ENCODE results near the gene PDZRN3.

The PDZRN3 gene

GRCh38 chr3:73409138-73409763 is 215.5 kb downstream of the PDZRN3 start:
- DNase-seq, result no peak

- DNase-seq, result no peak
These were observed 216.1 kb downstream of the PDZRN3 start for GRCh38 chr3:73408634-73409033.

DNA sequence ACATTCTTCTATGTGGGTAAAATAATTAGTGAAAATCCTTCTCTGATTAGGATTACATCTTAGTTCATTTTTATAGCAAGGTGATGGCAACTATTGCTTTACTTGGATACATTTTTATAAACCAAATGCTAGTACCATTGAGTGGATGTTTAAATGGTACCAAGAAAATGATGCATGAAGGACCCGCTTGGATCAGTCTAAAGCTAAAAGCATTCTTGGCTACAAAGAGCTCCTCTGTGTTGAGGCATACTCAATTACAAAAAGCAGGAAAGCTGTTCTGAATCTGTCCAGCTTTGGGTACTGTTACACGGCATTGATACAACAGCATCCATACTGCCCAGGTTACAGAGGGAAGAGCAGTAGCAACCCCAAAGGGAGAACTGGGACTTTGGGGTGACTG is 217.2 kb downstream of the PDZRN3 start:
- no peak for DNase-seq

- DNase-seq, result no peak
These were observed 218.9 kb downstream of the PDZRN3 start for GRCh38 chr3:73405853-73406252.

DNA sequence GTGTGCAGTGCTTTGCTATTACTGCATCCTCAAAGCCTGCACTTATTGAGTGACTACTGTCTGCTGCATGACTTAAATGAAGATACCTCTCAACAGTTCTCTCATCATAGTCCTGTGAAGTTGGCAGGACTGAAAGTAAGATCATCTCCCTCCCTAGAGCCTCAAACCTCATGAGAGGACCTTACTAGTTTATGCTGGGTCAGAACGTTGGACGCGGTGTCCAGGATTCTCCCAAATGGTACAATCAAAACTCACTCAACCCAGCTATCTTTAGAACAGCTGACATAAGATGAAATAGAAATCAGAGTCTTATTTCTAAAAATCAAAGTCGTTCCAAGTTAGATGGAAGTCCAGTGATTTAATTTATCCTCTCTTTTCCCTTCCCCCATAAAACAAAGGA is 219.7 kb downstream of the PDZRN3 start:
- DNase-seq, result no peak

- DNase-seq, result no peak
These were observed 220.3 kb downstream of the PDZRN3 start for GRCh38 chr3:73404435-73404834.

DNA sequence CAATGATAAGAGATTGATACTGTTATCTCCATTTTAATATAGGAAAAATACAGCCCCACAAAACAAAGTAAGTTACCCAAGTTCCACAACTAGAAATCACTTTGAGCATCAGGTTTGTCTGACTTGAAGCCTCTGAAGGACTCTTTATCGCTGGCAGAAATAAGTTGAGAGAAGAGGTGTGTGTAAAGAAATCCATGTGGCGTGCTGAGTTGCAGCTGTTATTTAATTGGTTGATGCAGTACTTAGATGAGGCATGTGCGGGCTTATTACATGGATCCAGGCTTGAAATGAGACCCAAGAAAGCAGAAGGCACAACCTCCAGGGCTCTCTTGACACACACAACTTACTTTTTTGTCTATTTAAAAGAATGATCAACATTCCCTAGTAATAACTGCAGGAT is 221.3 kb downstream of the PDZRN3 start:
- no peak for DNase-seq

- DNase-seq, result peak; percentile 15
These were observed 223.0 kb downstream of the PDZRN3 start for GRCh38 chr3:73401616-73402279.

- DNase-seq, result no peak
These were observed 223.7 kb downstream of the PDZRN3 start for GRCh38 chr3:73401059-73401458.

DNA sequence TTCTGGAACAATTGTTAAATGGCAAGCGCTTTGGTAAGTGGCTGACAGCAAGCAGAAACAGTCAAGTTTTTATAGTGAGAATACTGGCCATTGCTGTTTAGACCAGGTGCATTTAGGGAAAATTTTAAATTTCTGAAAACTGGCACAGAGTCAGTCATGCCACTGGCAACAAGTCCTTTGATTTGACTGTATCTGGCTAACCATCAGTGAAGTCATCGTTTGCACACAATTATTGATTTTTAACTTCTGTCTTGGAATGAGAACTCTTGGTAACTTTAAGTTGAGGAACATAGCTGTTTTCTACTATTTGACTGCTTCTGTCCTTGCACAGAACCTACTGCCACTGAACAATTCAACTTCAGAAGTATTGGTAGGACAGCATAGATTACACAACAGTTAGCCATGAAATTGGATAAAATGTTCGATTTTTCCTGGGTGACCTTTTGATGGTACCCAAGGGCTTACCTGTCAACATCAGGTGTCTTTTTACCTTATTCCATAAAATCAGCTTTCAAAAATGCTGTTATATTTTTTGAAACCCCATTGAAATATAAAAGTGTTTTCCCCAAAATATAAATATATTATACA is 225.0 kb downstream of the PDZRN3 start:
- DNase-seq, result no peak

DNA sequence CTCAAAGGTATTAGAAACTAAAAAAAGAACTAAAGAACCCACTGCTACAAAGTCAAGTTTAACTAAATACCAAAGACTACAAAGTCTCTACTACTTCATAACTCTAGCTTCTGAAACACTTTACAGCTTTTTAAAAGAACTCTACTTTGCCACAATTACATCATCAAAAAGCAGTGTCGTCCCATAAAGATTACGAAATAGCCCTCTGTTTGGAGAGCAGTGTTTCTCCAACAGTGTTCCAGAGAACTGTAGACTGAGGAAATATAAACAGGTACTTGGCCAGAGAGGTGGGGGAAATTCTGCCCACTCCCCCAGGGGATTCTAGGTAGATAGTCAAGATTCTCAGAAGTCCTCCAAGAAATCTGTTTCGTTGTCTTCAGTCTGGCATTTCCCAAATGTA is 225.6 kb downstream of the PDZRN3 start:
- no peak for DNase-seq

DNA sequence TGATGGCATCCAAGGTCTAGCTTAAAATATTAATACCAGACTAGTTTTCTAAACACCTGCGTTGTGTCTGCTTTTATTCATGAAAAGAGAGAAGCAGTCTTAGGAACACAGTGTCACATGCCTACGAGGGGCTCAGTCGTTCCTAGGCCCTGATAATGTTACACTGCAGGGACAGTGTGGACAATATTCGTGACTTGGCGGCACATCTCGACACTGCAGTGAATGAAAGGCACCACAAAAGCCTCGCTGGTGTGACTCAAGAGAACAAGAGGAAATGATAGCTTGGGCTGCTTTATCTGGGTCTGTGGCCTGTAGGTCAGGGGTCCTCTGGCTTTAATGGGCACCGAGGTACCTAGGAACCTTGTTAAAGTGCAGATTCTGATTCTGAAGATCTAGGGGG is 226.7 kb downstream of the PDZRN3 start:
- DNase-seq, result no peak

DNA sequence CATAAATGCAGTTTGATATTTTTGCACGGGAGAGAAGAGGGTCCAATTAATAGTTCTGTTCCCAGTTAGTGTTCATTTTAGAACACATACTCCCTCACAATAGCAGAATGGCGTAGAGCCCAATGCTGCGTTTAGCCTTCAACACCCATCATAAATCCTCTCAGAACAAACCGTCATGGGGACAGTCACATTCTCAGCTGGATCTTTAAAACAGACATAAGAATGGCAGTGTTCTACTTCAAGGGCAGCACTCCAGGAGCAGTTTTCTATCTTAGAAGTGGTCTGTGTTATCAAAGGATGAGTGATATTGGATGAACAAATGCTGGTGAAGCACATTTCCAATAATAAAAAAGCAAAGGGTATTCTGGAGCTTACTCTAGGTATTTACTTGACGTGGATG is 230.5 kb downstream of the PDZRN3 start:
- DNase-seq, result no peak

- DNase-seq, result no peak
These were observed 231.7 kb downstream of the PDZRN3 start for GRCh38 chr3:73393005-73393404.

DNA sequence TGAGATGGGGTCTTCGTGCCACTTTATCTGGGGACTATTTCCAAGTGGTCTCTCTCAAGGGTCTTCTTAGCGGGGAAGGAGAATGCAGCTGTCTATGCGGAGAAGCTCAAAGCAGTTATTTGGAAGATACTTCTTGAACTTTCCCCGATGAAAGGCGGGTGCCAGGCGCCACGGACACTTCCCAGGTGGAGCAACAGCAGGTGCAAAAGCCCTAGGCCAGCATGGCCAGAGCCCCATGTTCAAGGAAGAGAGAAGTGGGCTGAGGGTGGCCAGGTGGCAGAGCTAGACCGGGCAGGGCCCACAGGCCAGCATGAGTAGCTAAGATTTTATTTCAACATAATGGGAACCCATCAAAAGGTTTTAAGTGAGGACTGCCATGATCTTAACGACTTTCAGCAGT is 232.8 kb downstream of the PDZRN3 start:
- DNase-seq, result no peak

- DNase-seq, result no peak
These were observed 234.8 kb downstream of the PDZRN3 start for GRCh38 chr3:73389928-73390327.

- no peak for DNase-seq
These were observed 235.5 kb downstream of the PDZRN3 start for GRCh38 chr3:73389117-73389813.

DNA sequence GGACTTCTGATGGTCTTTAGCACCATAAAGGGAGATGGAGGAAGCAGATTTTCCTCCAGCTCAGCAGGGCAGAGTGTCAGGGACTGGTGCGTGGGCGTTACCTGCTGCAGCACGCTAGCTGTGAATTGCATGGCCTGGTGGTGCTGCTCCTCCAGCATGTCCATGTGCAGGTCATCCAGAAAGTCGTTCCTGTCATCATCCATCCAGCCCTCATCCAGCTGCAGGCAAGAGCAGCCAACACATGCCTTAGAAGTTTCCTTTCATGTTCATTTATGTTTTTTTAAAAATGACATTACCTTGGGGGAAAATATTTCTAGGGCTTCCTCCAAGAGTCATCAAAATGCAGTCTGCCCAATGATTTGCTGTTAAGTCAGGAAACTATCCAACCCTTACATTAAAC is 239.2 kb downstream of the PDZRN3 start:
- DNase-seq, result no peak

- DNase-seq, result no peak
These were observed 240.4 kb downstream of the PDZRN3 start for GRCh38 chr3:73384091-73384906.

- no peak for DNase-seq
These were observed 241.2 kb downstream of the PDZRN3 start for GRCh38 chr3:73383470-73384049.

GRCh38 chr3:73381551-73381950 is 243.2 kb downstream of the PDZRN3 start:
- no peak for DNase-seq

- DNase-seq, result no peak
These were observed 243.8 kb downstream of the PDZRN3 start for GRCh38 chr3:73380735-73381532.

Data from NCI-H1092 (cell line).